GM18511 (cell line): Measurements from ENCODE around the gene PRELID2.
A peak's percentile ranks its signal among the peaks of the same experiment; 100 is the strongest.
"Not testable (repeated sequence)": the region's sequence is repeated elsewhere in the genome, so short reads cannot be mapped to it uniquely, and the experiment has no call there.

ENCODE experiments used
- ATAC-seq: cut with Tn5 transposase; IDR thresholded peaks from one replicate; pipeline ENCODE4 v1.9.1; 2021; ENCODE audit warnings: mild to moderate bottlenecking, moderate library complexity; ENCODE audit not compliant: unreplicated experiment

Gene PRELID2

DNA sequence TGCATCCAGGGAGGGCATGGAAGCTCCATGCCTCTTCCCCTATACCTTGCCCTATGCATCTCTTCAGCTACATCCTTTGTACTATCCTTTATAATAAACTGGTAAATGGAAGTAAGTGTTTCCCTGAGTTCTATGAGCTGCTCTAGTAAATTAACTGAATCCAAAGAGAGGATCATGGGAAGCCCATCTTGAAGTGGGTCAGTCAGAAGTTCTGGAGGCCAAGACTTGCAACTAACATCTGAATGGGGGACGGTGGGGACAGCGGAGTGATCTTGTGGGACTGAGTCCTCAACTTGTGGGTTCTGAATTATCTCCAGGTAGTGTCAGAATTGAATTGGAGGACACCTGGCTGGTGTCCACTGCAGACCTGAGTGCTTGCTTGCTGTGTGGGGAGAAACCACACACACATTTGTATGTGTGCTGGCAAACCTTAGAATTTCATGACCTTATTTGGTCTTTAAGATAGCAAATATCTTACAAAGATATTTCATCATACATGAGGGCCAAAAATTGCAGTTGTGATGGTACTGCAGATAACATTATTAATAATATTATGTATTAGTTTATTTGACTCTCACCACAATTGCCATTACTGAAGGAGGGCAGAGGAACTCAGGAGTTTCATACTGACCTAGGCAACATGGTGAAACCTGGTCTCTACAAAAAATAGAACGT, 5.5 kb upstream of the PRELID2 start:
- ATAC-seq = no peak

GRCh38 chr5:145838276-145838675, 3.1 kb upstream of the PRELID2 start:
- no peak for ATAC-seq

DNA sequence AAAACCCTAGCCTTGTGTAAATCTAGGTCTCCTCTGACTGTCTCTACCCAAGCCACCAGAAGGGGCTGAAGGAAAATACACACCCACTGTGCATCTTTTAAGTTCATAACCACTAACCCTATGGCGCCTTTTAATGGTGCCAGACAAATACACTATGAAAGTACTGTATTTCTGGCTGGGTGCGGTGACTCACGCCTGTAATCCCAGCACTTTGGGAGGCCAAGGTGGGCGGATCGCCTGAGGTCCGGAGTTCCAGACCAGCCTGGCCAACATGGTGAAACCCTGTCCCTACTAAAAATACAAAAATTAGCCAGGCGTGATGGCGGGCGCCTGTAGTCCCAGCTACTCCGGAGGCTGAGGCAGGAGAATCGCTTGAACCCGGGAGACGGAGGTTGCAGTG, 1.1 kb upstream of the PRELID2 start:
- not testable (repeated sequence) for ATAC-seq

DNA sequence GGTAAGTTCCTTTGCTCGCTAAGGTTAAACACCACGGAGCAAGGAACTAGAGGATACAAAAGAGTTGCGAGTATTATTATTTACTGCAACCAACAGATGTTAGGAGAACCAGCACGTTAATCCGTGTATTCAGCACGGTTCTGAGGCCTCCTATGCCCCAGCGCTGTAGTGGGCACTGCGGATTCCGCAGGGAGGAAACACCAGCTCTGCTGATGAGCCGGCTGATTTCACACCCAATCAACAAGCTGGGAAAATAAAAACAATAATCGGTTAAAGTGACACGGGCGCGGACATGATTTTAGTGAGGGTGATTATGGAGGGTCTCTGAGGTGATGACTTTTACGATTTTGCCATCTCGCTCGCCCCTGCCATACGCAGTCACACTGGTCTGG, 702 bp upstream of the PRELID2 start:
- no peak for ATAC-seq

GRCh38 chr5:145834554-145834916, 607 bp downstream of the PRELID2 start:
- ATAC-seq = peak; percentile 8

GRCh38 chr5:145833631-145834200, 1.4 kb downstream of the PRELID2 start:
- ATAC-seq = no peak

DNA sequence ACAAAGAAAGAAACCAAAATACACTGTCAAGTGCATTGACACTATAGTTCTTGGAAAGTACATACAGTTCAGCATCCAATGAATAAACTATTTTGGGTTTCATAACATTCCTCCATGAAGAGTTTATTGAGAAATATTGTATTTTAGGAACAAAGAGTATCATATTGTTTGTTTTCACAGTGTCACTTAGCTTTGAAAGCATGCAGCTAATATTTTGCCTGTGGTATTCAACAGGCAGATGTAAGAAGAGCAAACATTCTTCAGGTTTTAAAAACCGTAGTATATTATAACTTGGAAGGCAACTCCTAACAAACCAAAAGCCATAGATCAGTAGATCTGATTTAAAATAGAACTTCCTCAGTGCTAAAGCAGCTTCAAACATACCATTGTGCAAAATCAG, 4.5 kb downstream of the PRELID2 start:
- no peak for ATAC-seq

GRCh38 chr5:145829708-145830361, 5.3 kb downstream of the PRELID2 start:
- no peak for ATAC-seq

GRCh38 chr5:145826895-145827674, 8.1 kb downstream of the PRELID2 start:
- ATAC-seq = no peak

DNA sequence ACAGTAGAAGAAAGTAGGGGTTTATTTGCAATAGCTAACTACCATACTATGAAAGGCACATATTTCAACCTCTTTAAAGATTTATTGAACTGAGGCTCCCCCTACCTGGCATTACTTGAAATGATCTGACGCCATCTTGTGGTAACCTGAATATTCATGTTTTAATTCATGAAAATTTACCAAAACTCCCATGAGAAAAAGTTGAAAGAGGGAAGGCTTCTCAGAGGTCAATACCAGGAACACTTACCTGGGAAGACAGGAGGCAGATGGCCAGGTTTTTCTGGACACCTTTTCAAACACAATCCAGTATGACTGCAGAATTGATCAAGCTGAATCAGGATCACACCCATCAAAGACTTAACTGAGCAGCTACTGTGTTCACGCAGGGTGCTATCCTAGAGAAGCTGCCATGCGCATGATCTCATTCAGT, 9.4 kb downstream of the PRELID2 start:
- ATAC-seq = peak; percentile 69

GRCh38 chr5:145824040-145824439, 11.1 kb downstream of the PRELID2 start:
- ATAC-seq = no peak

GRCh38 chr5:145818604-145819003, 16.5 kb downstream of the PRELID2 start:
- ATAC-seq = no peak

GRCh38 chr5:145812877-145813276, 22.3 kb downstream of the PRELID2 start:
- ATAC-seq = no peak

DNA sequence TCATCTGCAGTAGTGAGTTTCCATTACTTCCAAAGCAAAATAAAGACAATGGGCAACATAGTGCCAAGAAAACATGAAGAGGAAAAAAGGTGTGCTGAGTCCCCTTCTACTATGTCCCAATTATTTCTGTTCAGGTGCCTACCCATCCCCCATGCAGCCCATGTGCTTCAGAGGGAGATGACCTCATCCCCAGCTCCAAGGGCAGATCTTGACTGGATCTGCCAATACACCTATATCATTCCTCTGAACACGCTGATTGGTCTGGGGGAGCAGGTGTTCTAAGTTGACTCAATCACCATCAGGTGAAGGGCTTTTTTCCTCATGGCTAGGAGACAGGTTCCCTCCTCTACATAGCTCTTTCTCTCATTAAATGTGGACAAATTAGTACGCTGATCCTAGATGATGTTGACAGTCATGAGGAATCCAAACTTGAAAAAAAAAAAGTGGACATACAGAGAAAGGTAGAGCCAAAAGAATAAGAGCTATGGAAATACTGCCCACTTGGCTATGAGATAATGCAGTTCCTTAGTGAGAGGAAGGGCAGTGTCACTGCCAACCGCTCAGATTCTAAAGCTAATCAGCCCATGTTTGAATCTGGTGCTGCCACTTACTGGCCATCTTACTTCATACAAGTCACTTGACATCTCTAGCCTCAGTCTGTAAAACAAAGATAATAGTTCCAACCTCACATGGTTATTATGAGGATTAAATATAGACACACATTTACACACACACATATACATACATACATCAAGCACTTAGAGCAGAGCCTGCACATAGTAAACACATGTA, 23.1 kb downstream of the PRELID2 start:
- ATAC-seq = no peak

DNA sequence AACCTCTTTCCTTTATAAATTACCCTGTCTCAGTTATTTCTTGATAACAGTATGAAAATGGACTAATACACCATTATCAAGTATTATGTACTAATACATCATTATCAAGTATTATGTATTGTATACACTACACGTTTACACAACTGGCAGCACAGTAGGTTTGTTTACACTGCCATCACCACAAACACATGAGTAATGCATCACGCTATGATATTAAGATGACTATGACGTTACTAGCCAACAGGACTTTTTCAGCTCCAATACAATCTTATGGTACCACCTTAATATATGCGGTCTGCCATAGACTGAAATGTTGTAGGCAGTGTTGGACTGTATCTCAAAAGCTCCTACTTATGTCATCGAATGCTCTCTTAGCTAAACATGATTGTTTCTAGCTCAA, 28.2 kb downstream of the PRELID2 start:
- ATAC-seq = no peak

DNA sequence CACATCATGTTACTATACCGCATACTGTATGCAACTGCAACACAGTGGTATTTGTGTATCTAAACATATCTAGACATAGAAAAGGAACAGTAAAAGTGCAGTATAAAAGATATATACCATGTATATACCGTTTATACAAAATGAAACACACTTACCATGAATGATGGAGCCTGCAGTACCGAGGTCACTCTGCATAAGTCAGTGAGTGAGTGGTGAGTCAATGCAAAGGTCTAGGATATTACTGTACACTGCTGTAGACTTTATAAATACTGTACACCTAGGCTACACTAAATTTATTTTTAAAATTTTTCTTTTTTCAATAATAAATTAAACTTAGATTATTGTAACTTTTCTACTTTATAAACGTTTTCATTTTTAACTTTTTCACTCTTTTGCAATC, 29.3 kb downstream of the PRELID2 start:
- no peak for ATAC-seq

- ATAC-seq = no peak
Measured at GRCh38 chr5:145804701-145805100, 30.4 kb downstream of the PRELID2 start.

- ATAC-seq = no peak
Measured at GRCh38 chr5:145803112-145804004, 31.8 kb downstream of the PRELID2 start.

- no peak for ATAC-seq
Measured at GRCh38 chr5:145801195-145801594, 33.9 kb downstream of the PRELID2 start.

DNA sequence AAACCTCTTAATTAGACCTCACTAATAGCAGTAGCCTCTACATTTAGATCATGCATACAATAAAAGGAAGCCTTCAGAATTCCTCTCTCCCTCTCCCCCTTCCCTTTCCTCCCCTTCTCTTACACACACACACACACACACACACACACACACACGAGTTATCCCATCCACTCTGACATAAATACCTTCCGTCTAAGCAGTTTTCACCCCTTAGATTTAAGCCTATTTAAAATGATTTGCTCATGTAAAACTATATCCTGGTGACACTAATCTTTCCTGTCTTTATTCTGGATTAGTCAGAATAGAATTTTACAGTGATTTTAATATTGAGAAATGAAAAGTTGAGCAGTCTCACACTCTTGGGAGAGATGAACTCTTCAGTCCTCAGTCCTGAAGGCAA, 35.0 kb downstream of the PRELID2 start:
- ATAC-seq = no peak
